ENCODE data around the gene BDKRB1. TPM values are rescaled to one million over a fixed set of nuclear protein-coding genes. Genes with fewer than 3 reads are reported as not detected.

BDKRB1 gene
- total and polyA plus RNA-seq, 10 of the 15 experiments (the other 5 are each of a cell fraction or from before 2014, with no cell fraction given) = 0.21 TPM; not detected in 9

DNA sequence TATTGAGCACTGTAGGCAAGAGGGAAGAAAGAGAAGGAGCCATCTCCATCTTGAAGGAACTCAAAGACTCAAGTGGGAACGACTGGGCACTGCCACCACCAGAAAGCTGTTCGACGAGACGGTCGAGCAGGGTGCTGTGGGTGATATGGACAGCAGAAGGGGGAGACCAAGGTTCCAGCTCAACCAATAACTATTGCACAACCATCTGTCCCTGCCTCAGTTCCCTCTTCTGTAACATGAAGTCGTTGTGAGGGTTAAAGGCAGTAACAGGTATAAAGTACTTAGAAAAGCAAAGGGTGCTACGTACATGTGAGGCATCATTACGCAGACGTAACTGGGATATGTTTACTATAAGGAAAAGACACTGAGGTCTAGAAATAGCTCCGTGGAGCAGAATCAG lies 13.9 kb upstream of the BDKRB1 start (continued):
- TF ChIP-seq EZH2 (IDR thresholded peaks at IDR 0.05; ENCODE audit: borderline replicate concordance, control insufficient read depth, low read depth, low read length) = no peak
- no peak for TF ChIP-seq EP300 (IDR thresholded peaks at IDR 0.05; ENCODE audit: borderline replicate concordance in 1 of 2, control insufficient read depth in 1 of 2, low read depth in 2 of 2, low read length in 2 of 2)
- TF ChIP-seq KAT2A (conservative IDR thresholded peaks at IDR 0.05; ENCODE audit: control insufficient read depth, low read depth, low read length) = no peak
- TF ChIP-seq, protein P1, sequence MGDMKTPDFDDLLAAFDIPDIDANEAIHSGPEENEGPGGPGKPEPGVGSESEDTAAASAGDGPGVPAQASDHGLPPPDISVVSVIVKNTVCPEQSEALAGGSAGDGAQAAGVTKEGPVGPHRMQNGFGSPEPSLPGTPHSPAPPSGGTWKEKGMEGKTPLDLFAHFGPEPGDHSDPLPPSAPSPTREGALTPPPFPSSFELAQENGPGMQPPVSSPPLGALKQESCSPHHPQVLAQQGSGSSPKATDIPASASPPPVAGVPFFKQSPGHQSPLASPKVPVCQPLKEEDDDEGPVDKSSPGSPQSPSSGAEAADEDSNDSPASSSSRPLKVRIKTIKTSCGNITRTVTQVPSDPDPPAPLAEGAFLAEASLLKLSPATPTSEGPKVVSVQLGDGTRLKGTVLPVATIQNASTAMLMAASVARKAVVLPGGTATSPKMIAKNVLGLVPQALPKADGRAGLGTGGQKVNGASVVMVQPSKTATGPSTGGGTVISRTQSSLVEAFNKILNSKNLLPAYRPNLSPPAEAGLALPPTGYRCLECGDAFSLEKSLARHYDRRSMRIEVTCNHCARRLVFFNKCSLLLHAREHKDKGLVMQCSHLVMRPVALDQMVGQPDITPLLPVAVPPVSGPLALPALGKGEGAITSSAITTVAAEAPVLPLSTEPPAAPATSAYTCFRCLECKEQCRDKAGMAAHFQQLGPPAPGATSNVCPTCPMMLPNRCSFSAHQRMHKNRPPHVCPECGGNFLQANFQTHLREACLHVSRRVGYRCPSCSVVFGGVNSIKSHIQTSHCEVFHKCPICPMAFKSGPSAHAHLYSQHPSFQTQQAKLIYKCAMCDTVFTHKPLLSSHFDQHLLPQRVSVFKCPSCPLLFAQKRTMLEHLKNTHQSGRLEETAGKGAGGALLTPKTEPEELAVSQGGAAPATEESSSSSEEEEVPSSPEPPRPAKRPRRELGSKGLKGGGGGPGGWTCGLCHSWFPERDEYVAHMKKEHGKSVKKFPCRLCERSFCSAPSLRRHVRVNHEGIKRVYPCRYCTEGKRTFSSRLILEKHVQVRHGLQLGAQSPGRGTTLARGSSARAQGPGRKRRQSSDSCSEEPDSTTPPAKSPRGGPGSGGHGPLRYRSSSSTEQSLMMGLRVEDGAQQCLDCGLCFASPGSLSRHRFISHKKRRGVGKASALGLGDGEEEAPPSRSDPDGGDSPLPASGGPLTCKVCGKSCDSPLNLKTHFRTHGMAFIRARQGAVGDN (IDR thresholded peaks at IDR 0.05) = no peak
- no peak for TF ChIP-seq SREBF2 (IDR thresholded peaks at IDR 0.05; ENCODE audit: low read length)
- no peak for TF ChIP-seq ZNF24 (IDR thresholded peaks at IDR 0.05)
- no peak for TF ChIP-seq STAT1 (conservative IDR thresholded peaks at IDR 0.05)
- no peak for TF ChIP-seq TARDBP (IDR thresholded peaks at IDR 0.05; ENCODE audit: borderline replicate concordance)

DNA sequence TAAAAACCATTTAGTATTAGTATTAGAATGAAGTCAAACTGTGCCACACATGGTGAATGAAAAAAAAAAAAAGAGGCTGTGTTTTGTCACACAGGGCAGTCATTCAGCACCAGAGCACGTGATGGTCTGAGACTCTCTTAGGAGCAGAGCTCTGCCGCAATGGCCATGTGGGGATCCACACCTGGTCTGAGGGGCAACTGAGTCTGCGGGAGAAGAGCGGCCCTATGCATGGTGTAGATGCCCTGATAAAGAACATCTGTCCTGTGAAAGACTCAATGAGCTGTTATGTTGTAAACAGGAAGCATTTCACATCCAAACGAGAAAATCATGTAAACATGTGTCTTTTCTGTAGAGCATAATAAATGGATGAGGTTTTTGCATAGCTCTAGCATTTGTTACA lies 12.2 kb upstream of the BDKRB1 start:
- WGBS (ENCODE audit: insufficient coverage, insufficient replicate concordance, low lambda C conversion rate, missing lambda C conversion rate) = 51% methylated on average over 5 of the region's 5 CpGs
- H2AFZ ChIP-seq (ENCODE audit: control insufficient read depth, low read depth, low read length) = no peak overlapping the region
- no peaks in the 10 kb centered on the region for H3K9me3 ChIP-seq (replicated peaks; ENCODE audit: control insufficient read depth, insufficient read depth, low read length)
- no peaks in the 10 kb centered on the region for H4K20me1 ChIP-seq (ENCODE audit: control insufficient read depth, insufficient read depth)
- no peak for DNase-seq (ENCODE audit: low read depth, low spot score)
- no peak overlapping the region for H3K4me3 ChIP-seq
- no peak overlapping the region for H3K27ac ChIP-seq (ENCODE audit: control insufficient read depth, insufficient read depth)
- H3K4me1 ChIP-seq (ENCODE audit: control insufficient read depth, insufficient read depth, low read length) = no peaks in the 10 kb centered on the region
- no peak overlapping the region for H3K4me2 ChIP-seq (ENCODE audit: control insufficient read depth, insufficient read depth)
- in situ Hi-C loops (cut with MboI) = no loop called here
- intact Hi-C loops (cut with micrococcal nuclease; ENCODE audit: unreplicated experiment) = no loop called here
- SMC1A ChIA-PET (ENCODE audit: uncharacterized antibody, unreplicated experiment) = no interaction called here
- H3K27me3 ChIP-seq (replicated peaks in 1 of 2; ENCODE audit: control insufficient read depth in 2 of 2, insufficient read depth in 2 of 2, low read length in 1 of 2) = no peaks in the 10 kb centered on the region
- no peak for FAIRE-seq
- CTCF ChIA-PET = no interaction called here
- no peak overlapping the region for H3K9ac ChIP-seq (ENCODE audit: control insufficient read depth, insufficient read depth, low read length)
- RAD21 ChIA-PET (ENCODE audit: unreplicated experiment) = no interaction called here
- no peaks in the 10 kb centered on the region for H3K79me2 ChIP-seq (ENCODE audit: control insufficient read depth, insufficient read depth, low read length)
- POLR2A ChIA-PET = no interaction called here
- no TSS peak for BruUV-seq (replicated peaks)
- no peaks in the 10 kb centered on the region for H3K36me3 ChIP-seq (ENCODE audit: control insufficient read depth in 2 of 2, insufficient read depth in 2 of 2, low read length in 1 of 2)
- ATAC-seq = no peak
- TF ChIP-seq, protein P2, sequence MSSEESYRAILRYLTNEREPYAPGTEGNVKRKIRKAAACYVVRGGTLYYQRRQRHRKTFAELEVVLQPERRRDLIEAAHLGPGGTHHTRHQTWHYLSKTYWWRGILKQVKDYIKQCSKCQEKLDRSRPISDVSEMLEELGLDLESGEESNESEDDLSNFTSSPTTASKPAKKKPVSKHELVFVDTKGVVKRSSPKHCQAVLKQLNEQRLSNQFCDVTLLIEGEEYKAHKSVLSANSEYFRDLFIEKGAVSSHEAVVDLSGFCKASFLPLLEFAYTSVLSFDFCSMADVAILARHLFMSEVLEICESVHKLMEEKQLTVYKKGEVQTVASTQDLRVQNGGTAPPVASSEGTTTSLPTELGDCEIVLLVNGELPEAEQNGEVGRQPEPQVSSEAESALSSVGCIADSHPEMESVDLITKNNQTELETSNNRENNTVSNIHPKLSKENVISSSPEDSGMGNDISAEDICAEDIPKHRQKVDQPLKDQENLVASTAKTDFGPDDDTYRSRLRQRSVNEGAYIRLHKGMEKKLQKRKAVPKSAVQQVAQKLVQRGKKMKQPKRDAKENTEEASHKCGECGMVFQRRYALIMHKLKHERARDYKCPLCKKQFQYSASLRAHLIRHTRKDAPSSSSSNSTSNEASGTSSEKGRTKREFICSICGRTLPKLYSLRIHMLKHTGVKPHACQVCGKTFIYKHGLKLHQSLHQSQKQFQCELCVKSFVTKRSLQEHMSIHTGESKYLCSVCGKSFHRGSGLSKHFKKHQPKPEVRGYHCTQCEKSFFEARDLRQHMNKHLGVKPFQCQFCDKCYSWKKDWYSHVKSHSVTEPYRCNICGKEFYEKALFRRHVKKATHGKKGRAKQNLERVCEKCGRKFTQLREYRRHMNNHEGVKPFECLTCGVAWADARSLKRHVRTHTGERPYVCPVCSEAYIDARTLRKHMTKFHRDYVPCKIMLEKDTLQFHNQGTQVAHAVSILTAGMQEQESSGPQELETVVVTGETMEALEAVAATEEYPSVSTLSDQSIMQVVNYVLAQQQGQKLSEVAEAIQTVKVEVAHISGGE (CRISPR knock-in tag; IDR thresholded peaks at IDR 0.05) = no peak
- TF ChIP-seq SUPT20H (IDR thresholded peaks at IDR 0.05; ENCODE audit: borderline replicate concordance, control insufficient read depth, low read depth, low read length) = no peak
- no peak for TF ChIP-seq NR2C1 (IDR thresholded peaks at IDR 0.05)
- TF ChIP-seq NFYB (IDR thresholded peaks at IDR 0.05; ENCODE audit: insufficient read depth, low read depth, low read length) = no peak
- TF ChIP-seq CREM (IDR thresholded peaks at IDR 0.05; ENCODE audit: low read depth) = no peak
- no peak for TF ChIP-seq ZZZ3 (IDR thresholded peaks at IDR 0.05; ENCODE audit: control insufficient read depth, insufficient read length, low read depth)
- TF ChIP-seq HDAC2 (IDR thresholded peaks at IDR 0.05) = no peak
- TF ChIP-seq, protein P3, sequence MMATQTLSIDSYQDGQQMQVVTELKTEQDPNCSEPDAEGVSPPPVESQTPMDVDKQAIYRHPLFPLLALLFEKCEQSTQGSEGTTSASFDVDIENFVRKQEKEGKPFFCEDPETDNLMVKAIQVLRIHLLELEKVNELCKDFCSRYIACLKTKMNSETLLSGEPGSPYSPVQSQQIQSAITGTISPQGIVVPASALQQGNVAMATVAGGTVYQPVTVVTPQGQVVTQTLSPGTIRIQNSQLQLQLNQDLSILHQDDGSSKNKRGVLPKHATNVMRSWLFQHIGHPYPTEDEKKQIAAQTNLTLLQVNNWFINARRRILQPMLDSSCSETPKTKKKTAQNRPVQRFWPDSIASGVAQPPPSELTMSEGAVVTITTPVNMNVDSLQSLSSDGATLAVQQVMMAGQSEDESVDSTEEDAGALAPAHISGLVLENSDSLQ (IDR thresholded peaks at IDR 0.05) = no peak
- no peak for TF ChIP-seq POLR2A (IDR thresholded peaks at IDR 0.05; ENCODE audit: low read depth, low read length)
- TF ChIP-seq EZH2 (IDR thresholded peaks at IDR 0.05; ENCODE audit: borderline replicate concordance, control insufficient read depth, low read depth, low read length) = no peak
